ENCODE data around the gene RASL11B.

The RASL11B gene

GRCh38 chr4:52850406-52851124 is 11.6 kb upstream of the RASL11B start:
- ChIA-PET POLR2A (no interaction called here), CTCF (no interaction called here)
- no peak for DNase-seq (ENCODE audit: extremely low spot score)
- TF ChIP-seq SP1 (IDR thresholded peaks at IDR 0.05) (no peak), CTBP1 (IDR thresholded peaks at IDR 0.05; ENCODE audit: borderline replicate concordance) (no peak), SUZ12 (IDR thresholded peaks at IDR 0.05) (no peak), FOXK2 (IDR thresholded peaks at IDR 0.05) (no peak), TARDBP (IDR thresholded peaks at IDR 0.05) (no peak), HDGF (IDR thresholded peaks at IDR 0.05; ENCODE audit: borderline replicate concordance) (no peak), ARNT (IDR thresholded peaks at IDR 0.05) (no peak), ELF4 (IDR thresholded peaks at IDR 0.05) (no peak), L3MBTL2 (conservative IDR thresholded peaks at IDR 0.05) (no peak), ZNF384 (IDR thresholded peaks at IDR 0.05) (no peak), BHLHE40 (IDR thresholded peaks at IDR 0.05; ENCODE audit: borderline replicate concordance) (no peak), NFRKB (IDR thresholded peaks at IDR 0.05) (no peak), LEF1 (IDR thresholded peaks at IDR 0.05; ENCODE audit: borderline replicate concordance) (no peak), FOXA1 (IDR thresholded peaks at IDR 0.05) (no peak), PKNOX1 (IDR thresholded peaks at IDR 0.05) (no peak)

- ChIA-PET CTCF (no interaction called here), POLR2A (interaction anchor here (1.1 kb wide), 1 partner anchor 10 kb away, joined by 3 read pairs; the partner anchor contains the start of gene RASL11B)
- no peak for DNase-seq (ENCODE audit: extremely low spot score)
- no peak for TF ChIP-seq ELF4 (IDR thresholded peaks at IDR 0.05)
Measured at GRCh38 chr4:52852041-52852440, 10.1 kb upstream of the RASL11B start.

GRCh38 chr4:52852711-52853110 is 9.4 kb upstream of the RASL11B start:
- TF ChIP-seq SP1 (IDR thresholded peaks at IDR 0.05) (no peak), SUZ12 (IDR thresholded peaks at IDR 0.05) (no peak), BHLHE40 (IDR thresholded peaks at IDR 0.05; ENCODE audit: borderline replicate concordance) (no peak), FOXM1 (IDR thresholded peaks at IDR 0.05; ENCODE audit: borderline replicate concordance) (no peak), ARNT (IDR thresholded peaks at IDR 0.05) (no peak), CTBP1 (IDR thresholded peaks at IDR 0.05; ENCODE audit: borderline replicate concordance) (no peak), NFRKB (IDR thresholded peaks at IDR 0.05) (no peak), LEF1 (IDR thresholded peaks at IDR 0.05; ENCODE audit: borderline replicate concordance) (no peak), FOXA1 (IDR thresholded peaks at IDR 0.05) (no peak), ZNF384 (IDR thresholded peaks at IDR 0.05) (no peak), L3MBTL2 (conservative IDR thresholded peaks at IDR 0.05) (no peak), ELF4 (IDR thresholded peaks at IDR 0.05) (no peak), FOXK2 (IDR thresholded peaks at IDR 0.05) (no peak), PKNOX1 (IDR thresholded peaks at IDR 0.05) (no peak), TARDBP (IDR thresholded peaks at IDR 0.05) (no peak)
- ChIA-PET POLR2A (interaction anchor here (1.1 kb wide), 1 partner anchor 10 kb away, joined by 3 read pairs; the partner anchor contains the start of gene RASL11B), CTCF (interaction anchor here (1.1 kb wide), 1 partner anchor 12 kb away, joined by 3 read pairs; no protein-coding TSS in a partner anchor)

GRCh38 chr4:52853351-52853750 is 8.8 kb upstream of the RASL11B start:
- TF ChIP-seq SUZ12 (IDR thresholded peaks at IDR 0.05) (no peak), L3MBTL2 (conservative IDR thresholded peaks at IDR 0.05) (no peak), HDGF (IDR thresholded peaks at IDR 0.05; ENCODE audit: borderline replicate concordance) (no peak), ARNT (IDR thresholded peaks at IDR 0.05) (no peak), FOXK2 (IDR thresholded peaks at IDR 0.05) (no peak), ZNF384 (IDR thresholded peaks at IDR 0.05) (no peak), SP1 (IDR thresholded peaks at IDR 0.05) (no peak), NFRKB (IDR thresholded peaks at IDR 0.05) (no peak), BHLHE40 (IDR thresholded peaks at IDR 0.05; ENCODE audit: borderline replicate concordance) (no peak), FOXA1 (IDR thresholded peaks at IDR 0.05) (no peak), CTBP1 (IDR thresholded peaks at IDR 0.05; ENCODE audit: borderline replicate concordance) (no peak), FOXM1 (IDR thresholded peaks at IDR 0.05; ENCODE audit: borderline replicate concordance) (no peak), PKNOX1 (IDR thresholded peaks at IDR 0.05) (no peak), ELF4 (IDR thresholded peaks at IDR 0.05) (no peak)
- CTCF ChIA-PET = interaction anchor here (0.6 to 1.1 kb wide), 2 partner anchors 13 to 59 kb away, joined by 3 read pairs; no protein-coding TSS in a partner anchor
- no peak for DNase-seq (ENCODE audit: extremely low spot score)
- POLR2A ChIA-PET = no interaction called here

More at GRCh38 chr4:52852711-52853110, 9.4 kb upstream of the RASL11B start:
- DNase-seq (ENCODE audit: extremely low spot score) = no peak

GRCh38 chr4:52856801-52857200 is 5.3 kb upstream of the RASL11B start:
- no peak for DNase-seq (ENCODE audit: extremely low spot score)
- TF ChIP-seq BHLHE40 (IDR thresholded peaks at IDR 0.05; ENCODE audit: borderline replicate concordance) = no peak
- CTCF ChIA-PET = no interaction called here
- POLR2A ChIA-PET = no interaction called here

GRCh38 chr4:52860361-52860760 is 1.8 kb upstream of the RASL11B start:
- TF ChIP-seq L3MBTL2 (conservative IDR thresholded peaks at IDR 0.05) = no peak
- no peak for TF ChIP-seq FOXK2 (IDR thresholded peaks at IDR 0.05)
- no peak for TF ChIP-seq TARDBP (IDR thresholded peaks at IDR 0.05)
- TF ChIP-seq SP1 (IDR thresholded peaks at IDR 0.05) = no peak
- no peak for TF ChIP-seq FOXM1 (IDR thresholded peaks at IDR 0.05; ENCODE audit: borderline replicate concordance)
- TF ChIP-seq ZNF384 (IDR thresholded peaks at IDR 0.05) = no peak
- TF ChIP-seq NFRKB (IDR thresholded peaks at IDR 0.05) = no peak
- no peak for TF ChIP-seq LEF1 (IDR thresholded peaks at IDR 0.05; ENCODE audit: borderline replicate concordance)
- no peak for TF ChIP-seq FOXA1 (IDR thresholded peaks at IDR 0.05)
- TF ChIP-seq ARNT (IDR thresholded peaks at IDR 0.05) = no peak
- TF ChIP-seq ELF4 (IDR thresholded peaks at IDR 0.05) = no peak
- TF ChIP-seq SUZ12 (IDR thresholded peaks at IDR 0.05) = no peak
- TF ChIP-seq HDGF (IDR thresholded peaks at IDR 0.05; ENCODE audit: borderline replicate concordance) = no peak
- no peak for TF ChIP-seq BHLHE40 (IDR thresholded peaks at IDR 0.05; ENCODE audit: borderline replicate concordance)
- CTCF ChIA-PET = no interaction called here
- no peak for DNase-seq (ENCODE audit: extremely low spot score)
- POLR2A ChIA-PET = interaction anchor here (1.2 kb wide), 1 partner anchor 12 kb away, joined by 3 read pairs; no protein-coding TSS in a partner anchor
